DOHH2 (cell line): ENCODE data around the gene SERINC5.

Source experiments
- H3F3A ChIP-seq: fragments of 200-600 bp; sonication (generic), shearing (Covaris generic); 2 replicates; pipeline ENCODE4 v1.6.0; 2016; ENCODE audit warnings: antibody characterized with exemption, mild to moderate bottlenecking; ENCODE audit not compliant: control insufficient read depth, insufficient read depth
- H3K27ac ChIP-seq: fragments of 200-600 bp; sonication (generic); 2 replicates; pipeline ENCODE4 v1.5.1; 2014; ENCODE audit warnings: low read depth, mild to moderate bottlenecking, low read length, moderate library complexity
- H3K27me3 ChIP-seq: fragments of 200-600 bp; sonication (generic); 2 replicates; pipeline ENCODE4 v1.6.1; 2014; ENCODE audit warnings: mild to moderate bottlenecking, low read length, mixed read lengths; ENCODE audit not compliant: control insufficient read depth
- H3K36me3 ChIP-seq: fragments of 200-600 bp; sonication (generic); 2 replicates; pipeline ENCODE4 v1.6.1; 2014; ENCODE audit warnings: mild to moderate bottlenecking, low read length, moderate library complexity, mixed read lengths; ENCODE audit not compliant: control insufficient read depth
- H3K4me1 ChIP-seq: fragments of 200-600 bp; sonication (generic); 2 replicates; pipeline ENCODE4 v1.6.1; 2014; ENCODE audit warnings: mild to moderate bottlenecking, low read length, mixed read lengths; ENCODE audit not compliant: control insufficient read depth
- H3K4me2 ChIP-seq: fragments of 200-600 bp; sonication (generic); 2 replicates; pipeline ENCODE4 v1.6.0; 2014; ENCODE audit warnings: mild to moderate bottlenecking, low read length, moderate library complexity
- H3K4me3 ChIP-seq: fragments of 200-600 bp; sonication (generic); 2 replicates; pipeline ENCODE4 v1.5.1; 2014; ENCODE audit warnings: mild to moderate bottlenecking, low read length, mixed read lengths
- H3K79me2 ChIP-seq: fragments of 200-600 bp; sonication (generic); 2 replicates; pipeline ENCODE4 v1.6.1; 2014; ENCODE audit warnings: mild to moderate bottlenecking, low read length, mixed read lengths; ENCODE audit not compliant: control insufficient read depth
- H3K9me2 ChIP-seq: fragments of 200-600 bp; sonication (generic); replicated peaks from 2 replicates; pipeline ENCODE4 v1.6.1; 2014; ENCODE audit warnings: mild to moderate bottlenecking, low read length, mixed read lengths; ENCODE audit not compliant: control insufficient read depth
- H3K9me3 ChIP-seq: fragments of 200-600 bp; sonication (generic); 2 replicates; pipeline ENCODE4 v1.6.1; 2014; ENCODE audit warnings: antibody characterized with exemption, low read length, mixed read lengths; ENCODE audit not compliant: control insufficient read depth, insufficient read depth
- H4K20me1 ChIP-seq: fragments of 200-600 bp; sonication (generic); 2 replicates; pipeline ENCODE4 v1.6.0; 2014; ENCODE audit warnings: low read depth, mild to moderate bottlenecking, antibody characterized with exemption, low read length, moderate library complexity; ENCODE audit not compliant: control insufficient read depth, insufficient read depth
- CTCF ChIP-seq: fragments of 200-600 bp; sonication (generic); IDR thresholded peaks from one replicate; pipeline ENCODE4 v1.5.1; 2014; ENCODE audit warnings: antibody characterized with exemption, mild to moderate bottlenecking, low read depth, low read length; ENCODE audit not compliant: poor library complexity, severe bottlenecking
- EZH2phosphoT487 ChIP-seq: fragments of 200-600 bp; sonication (generic); IDR thresholded peaks from 2 replicates; pipeline ENCODE4 v1.6.1; 2017; ENCODE audit warnings: borderline replicate concordance, mild to moderate bottlenecking, antibody characterized with exemption, low read length, moderate library complexity, mixed read lengths

The SERINC5 gene

GRCh38 chr5:80269991-80270438 lies 14.2 kb upstream of the SERINC5 start:
- no peak for TF ChIP-seq CTCF
- no peak for TF ChIP-seq EZH2phosphoT487
- Histone ChIP-seq H3K27me3 (no peaks in the 10 kb centered on the region), H3K9me2 (no peaks in the 10 kb centered on the region), H3K4me3 (no peak overlapping the region), H3K79me2 (no peaks in the 10 kb centered on the region), H3K36me3 (no peaks in the 10 kb centered on the region), H3K4me2 (no peak overlapping the region), H3K4me1 (peaks cover 13% of the 10 kb centered on the region), H4K20me1 (no peaks in the 10 kb centered on the region), H3F3A (no peaks in the 10 kb centered on the region), H3K27ac (no peak overlapping the region), H3K9me3 (no peaks in the 10 kb centered on the region)

GRCh38 chr5:80268916-80269315 lies 13.1 kb upstream of the SERINC5 start:
- H3K27me3 ChIP-seq, result no peaks in the 10 kb centered on the region
- no peaks in the 10 kb centered on the region for H4K20me1 ChIP-seq
- TF ChIP-seq CTCF (no peak), EZH2phosphoT487 (no peak)
- H3K4me2 ChIP-seq, result no peak overlapping the region
- no peak overlapping the region for H3K4me3 ChIP-seq
- H3K27ac ChIP-seq, result no peak overlapping the region
- no peaks in the 10 kb centered on the region for H3K9me3 ChIP-seq
- peaks cover 13% of the 10 kb centered on the region for H3K4me1 ChIP-seq
- H3K9me2 ChIP-seq, result no peaks in the 10 kb centered on the region
- H3F3A ChIP-seq, result no peaks in the 10 kb centered on the region
- no peaks in the 10 kb centered on the region for H3K79me2 ChIP-seq
- no peaks in the 10 kb centered on the region for H3K36me3 ChIP-seq

GRCh38 chr5:80266566-80266965 lies 10.7 kb upstream of the SERINC5 start:
- H3F3A ChIP-seq, result no peaks in the 10 kb centered on the region
- peaks cover 13% of the 10 kb centered on the region for H3K4me1 ChIP-seq
- no peaks in the 10 kb centered on the region for H3K9me2 ChIP-seq
- no peaks in the 10 kb centered on the region for H4K20me1 ChIP-seq
- no peaks in the 10 kb centered on the region for H3K79me2 ChIP-seq
- no peak overlapping the region for H3K27ac ChIP-seq
- no peaks in the 10 kb centered on the region for H3K36me3 ChIP-seq
- H3K9me3 ChIP-seq, result no peaks in the 10 kb centered on the region
- H3K4me3 ChIP-seq, result no peak overlapping the region
- no peak for TF ChIP-seq CTCF
- no peak for TF ChIP-seq EZH2phosphoT487
- no peak overlapping the region for H3K4me2 ChIP-seq
- no peaks in the 10 kb centered on the region for H3K27me3 ChIP-seq
